ENCODE measurements around the gene TBX19. TPM values are rescaled to one million over a fixed set of nuclear protein-coding genes. Genes with fewer than 3 reads are reported as not detected.

The TBX19 gene
- total and polyA plus RNA-seq, 2 of the 8 experiments (the other 6 are each of a cell fraction or from before 2014, with no cell fraction given): 1.0 to 1.8 TPM

- Histone ChIP-seq H4K8ac (ENCODE audit: extremely low read depth, insufficient read depth, low read length) (no peak overlapping the region), H3K4me1 (replicated peaks in 1 of 4; ENCODE audit: control insufficient read depth in 3 of 4, insufficient read depth in 4 of 4, low read length in 3 of 4) (no peaks in the 10 kb centered on the region), H2BK5ac (ENCODE audit: low read depth, low read length) (no peak overlapping the region), H3K79me2 (ENCODE audit: control insufficient read depth in 1 of 2, insufficient read depth in 2 of 2, low read length in 2 of 2) (no peaks in the 10 kb centered on the region), H2BK15ac (ENCODE audit: low read length) (no peak overlapping the region), H3K23me2 (ENCODE audit: low read depth, low read length) (no peaks in the 10 kb centered on the region), H3K4me2 (ENCODE audit: insufficient read depth in 1 of 2, low read depth in 2 of 2, low read length in 2 of 2) (no peak overlapping the region), H3K27ac (ENCODE audit: low read depth, low read length) (no peak overlapping the region), H3K4me3 (ENCODE audit: extremely low read depth in 1 of 4, insufficient read depth in 2 of 4, low read depth in 3 of 4, low read length in 4 of 4) (no peak overlapping the region), H3K18ac (ENCODE audit: extremely low read depth, low read length) (no peak overlapping the region), H2AFZ (ENCODE audit: low read length) (no peak overlapping the region), H3K23ac (ENCODE audit: insufficient read length) (no peak overlapping the region), H3K79me1 (ENCODE audit: low read depth, low read length) (no peaks in the 10 kb centered on the region), H2AK5ac (ENCODE audit: low read depth, low read length) (no peak overlapping the region), H3K9me3 (ENCODE audit: insufficient read depth in 2 of 2, low read depth in 1 of 2, low read length in 1 of 2) (no peaks in the 10 kb centered on the region), H2BK120ac (replicated peaks; ENCODE audit: low read depth, low read length) (no peak overlapping the region), H3K56ac (replicated peaks; ENCODE audit: insufficient read length, low read depth, low read length) (no peak overlapping the region), H3K9ac (replicated peaks in 1 of 4; ENCODE audit: extremely low read depth in 1 of 4, low read depth in 3 of 4, low read length in 3 of 4) (no peak overlapping the region), H2BK12ac (ENCODE audit: low read depth, low read length) (no peak overlapping the region), H2BK20ac (ENCODE audit: low read length) (no peak overlapping the region), H4K5ac (ENCODE audit: insufficient read length, low read depth, low read length) (no peak overlapping the region), H3K36me3 (ENCODE audit: control insufficient read depth in 2 of 4, insufficient read depth in 4 of 4, low read length in 3 of 4) (no peaks in the 10 kb centered on the region), H3K27me3 (replicated peaks in 1 of 4; ENCODE audit: control insufficient read depth in 3 of 4, extremely low read depth in 1 of 4, insufficient read depth in 3 of 4, low read length in 3 of 4) (no peaks in the 10 kb centered on the region), H3K14ac (ENCODE audit: insufficient read length) (no peak overlapping the region), H3K4ac (replicated peaks; ENCODE audit: insufficient read length, low read depth, low read length) (no peak overlapping the region), H4K20me1 (replicated peaks in 1 of 2; ENCODE audit: control insufficient read depth in 1 of 2, insufficient read depth in 2 of 2, low read length in 2 of 2) (no peaks in the 10 kb centered on the region), H4K91ac (replicated peaks; ENCODE audit: insufficient read length, low read length) (no peak overlapping the region)
- no peak for FAIRE-seq
- WGBS, 2 experiments (ENCODE audit: extremely low coverage in 1 of 2, insufficient coverage in 1 of 2, insufficient read length in 1 of 2, insufficient replicate concordance in 2 of 2, low coverage in 1 of 2, low lambda C conversion rate in 2 of 2, missing lambda C conversion rate in 1 of 2): 86% methylated on average over 4 of the region's 4 CpGs; no CpG with 5 or more reads in 1 of the 2 experiments
- TF ChIP-seq CHD2 (IDR thresholded peaks at IDR 0.05; ENCODE audit: low read length): no peak
- TF ChIP-seq CREB1 (IDR thresholded peaks at IDR 0.05): no peak
- TF ChIP-seq RNF2 (IDR thresholded peaks at IDR 0.05; ENCODE audit: borderline replicate concordance, low read depth, low read length, missing control alignments, poor library complexity, severe bottlenecking): no peak
- TF ChIP-seq TAF7 (optimal IDR thresholded peaks at IDR 0.05; ENCODE audit: borderline replicate concordance, low read depth, low read length): no peak
- no peak for TF ChIP-seq POLR2A (IDR thresholded peaks at IDR 0.05; ENCODE audit: control extremely low read depth in 1 of 2, low read depth in 2 of 2, low read length in 2 of 2)
- no peak for TF ChIP-seq SP2 (IDR thresholded peaks at IDR 0.05; ENCODE audit: low read length)
- TF ChIP-seq JUND (IDR thresholded peaks at IDR 0.05; ENCODE audit: low read length): no peak
- no peak for TF ChIP-seq JUN (IDR thresholded peaks at IDR 0.05; ENCODE audit: low read depth, low read length)
- no peak for TF ChIP-seq E2F6 (IDR thresholded peaks at IDR 0.05)
- TF ChIP-seq POLR2AphosphoS5 (IDR thresholded peaks at IDR 0.05; ENCODE audit: low read depth, low read length): no peak
- CTCF ChIA-PET (ENCODE audit: partially characterized antibody): interaction anchor here (0.6 to 4.4 kb wide), 11 partner anchors 11 to 216 kb away, joined by 3 to 42 read pairs (median 20); no protein-coding TSS in a partner anchor
- POLR2A ChIA-PET (ENCODE audit: partially characterized antibody): no interaction called here
- no peak for DNase-seq (ENCODE audit: low read depth in 1 of 2, low spot score in 2 of 2)
These were observed 63.8 kb downstream of the TBX19 start for GRCh38 chr1:168344517-168344916.

Measured in H1 (cell line).